PC-9 (cell line): ENCODE results near the gene CROCC. TPM values are rescaled to one million over a fixed set of nuclear protein-coding genes. Genes with fewer than 3 reads are reported as not detected.

Experiments
- BruUV-seq: library from RNA; stranded (reverse); fragments of 400-500 nt; replicated peaks from 2 replicates; lab custom pipeline; 2021; lab: Mats Ljungman, UMichigan
- CTCF ChIA-PET: fragments of 300-600 bp; sonication (Branson Sonifier 250); formaldehyde crosslinking; loops from one replicate; lab custom pipeline; 2022; ENCODE audit warnings: antibody characterized with exemption; lab: Charles Lee
- POLR2A ChIA-PET: fragments of 300-600 bp; sonication (Branson Sonifier 250); formaldehyde crosslinking; loops from one replicate; lab custom pipeline; 2022; ENCODE audit warnings: antibody characterized with exemption; ENCODE audit not compliant: unreplicated experiment; lab: Charles Lee
- DNase-seq, 2 experiments: peaks; one replicate each; pipeline versions ENCODE4 v3.0.0 to v3.0.0-alpha.2; 2015 to 2022; ENCODE audit warnings: mixed read lengths in 1 of 2
- H2AFZ ChIP-seq: fragments of 200-600 bp; sonication (generic); 2 replicates; pipeline ENCODE4 v1.8.1; 2017; ENCODE audit warnings: antibody characterized with exemption
- H3F3A ChIP-seq: fragments of 200-600 bp; sonication (generic); 2 replicates; pipeline ENCODE4 v1.8.1; 2017; ENCODE audit warnings: antibody characterized with exemption, mild to moderate bottlenecking, low read depth; ENCODE audit not compliant: insufficient read depth
- H3K27ac ChIP-seq: fragments of 200-600 bp; sonication (generic); 2 replicates; pipeline ENCODE4 v1.6.1; 2016; ENCODE audit warnings: mixed run types
- H3K27me3 ChIP-seq: fragments of 200-600 bp; sonication (generic); 2 replicates; pipeline ENCODE4 v1.6.1; 2016; ENCODE audit warnings: low read depth, mixed run types; ENCODE audit not compliant: insufficient read depth
- H3K36me3 ChIP-seq: fragments of 200-600 bp; sonication (generic); 2 replicates; pipeline ENCODE4 v1.6.1; 2016; ENCODE audit warnings: low read depth, mixed run types
- H3K4me1 ChIP-seq: fragments of 200-600 bp; sonication (generic); replicated peaks from 2 replicates; pipeline ENCODE4 v1.6.1; 2016; ENCODE audit warnings: mixed run types; ENCODE audit not compliant: insufficient read depth
- H3K4me2 ChIP-seq: fragments of 200-600 bp; sonication (generic); 2 replicates; pipeline ENCODE4 v1.6.1; 2017; ENCODE audit warnings: mixed run types
- H3K4me3 ChIP-seq: fragments of 200-600 bp; sonication (generic); 2 replicates; pipeline ENCODE4 v1.6.1; 2016; ENCODE audit warnings: mixed run types
- H3K79me2 ChIP-seq: fragments of 200-600 bp; sonication (generic); 2 replicates; pipeline ENCODE4 v1.6.1; 2017; ENCODE audit warnings: low read depth, mixed run types
- H3K9me2 ChIP-seq: fragments of 200-600 bp; sonication (generic); 2 replicates; pipeline ENCODE4 v1.8.1; 2017; ENCODE audit warnings: mild to moderate bottlenecking; ENCODE audit not compliant: insufficient read depth
- H3K9me3 ChIP-seq: fragments of 200-600 bp; sonication (generic); 2 replicates; pipeline ENCODE4 v1.8.1; 2016; ENCODE audit warnings: low read depth; ENCODE audit not compliant: insufficient read depth
- H4K20me1 ChIP-seq: fragments of 200-600 bp; sonication (generic); 2 replicates; pipeline ENCODE4 v1.8.1; 2017; ENCODE audit not compliant: insufficient read depth
- CTCF ChIP-seq: fragments of 200-600 bp; sonication (generic); conservative IDR thresholded peaks from 2 replicates; pipeline ENCODE4 v1.6.1; 2017; ENCODE audit warnings: mixed run types, antibody characterized with exemption, mild to moderate bottlenecking, moderate library complexity
- EZH2 ChIP-seq: fragments of 200-600 bp; sonication (generic); IDR thresholded peaks from 2 replicates; pipeline ENCODE4 v1.8.0; 2017; ENCODE audit warnings: antibody characterized with exemption, low read depth
- intact Hi-C: fragments of 100-400 bp; cut with micrococcal nuclease; formaldehyde crosslinking; loops from one replicate; pipeline ENCODE4 v1.10.0; 2022; ENCODE audit not compliant: unreplicated experiment
- total RNA-seq: library from RNA; stranded (reverse); gene quantifications from 2 replicates; pipeline ENCODE4 v1.2.3, GENCODE V29; 2021

CROCC gene
- total RNA-seq, 1 experiment from 2014 or later = 18.9 TPM

- Histone ChIP-seq H3K9me3 (no peaks in the 10 kb centered on the region), H4K20me1 (no peaks in the 10 kb centered on the region), H3K4me2 (no peak overlapping the region), H3K4me3 (no peak overlapping the region), H3K27ac (no peak overlapping the region), H3K79me2 (no peaks in the 10 kb centered on the region), H3K27me3 (no peaks in the 10 kb centered on the region), H3K4me1 (0 out of 2 replicates have a peak, but pooled peaks cover 4% of the 10 kb centered on the region), H3K36me3 (no peaks in the 10 kb centered on the region), H2AFZ (no peak overlapping the region), H3F3A (peaks cover 16% of the 10 kb centered on the region), H3K9me2 (no peaks in the 10 kb centered on the region)
- ChIA-PET CTCF (interaction anchor here (1.1 kb wide), 1 partner anchor 283 kb away, joined by 3 read pairs; no protein-coding TSS in a partner anchor), POLR2A (no interaction called here)
- DNase-seq = no peak
- intact Hi-C loops = no loop called here
- TF ChIP-seq CTCF (no peak), EZH2 (no peak)
- no TSS peak for BruUV-seq
Measured at GRCh38 chr1:16999863-17000262, 78.1 kb downstream of the CROCC start.

GRCh38 chr1:17001760-17002523 lies 80.2 kb downstream of the CROCC start:
- Histone ChIP-seq H3K4me1 (0 out of 2 replicates have a peak, but pooled peaks cover 4% of the 10 kb centered on the region), H3K27me3 (no peaks in the 10 kb centered on the region), H4K20me1 (no peaks in the 10 kb centered on the region), H3K4me3 (no peak overlapping the region), H3K9me2 (no peaks in the 10 kb centered on the region), H2AFZ (no peak overlapping the region), H3K36me3 (no peaks in the 10 kb centered on the region), H3F3A (peaks cover 16% of the 10 kb centered on the region), H3K27ac (no peak overlapping the region), H3K4me2 (no peak overlapping the region), H3K79me2 (no peaks in the 10 kb centered on the region), H3K9me3 (no peaks in the 10 kb centered on the region)
- ChIA-PET CTCF (no interaction called here), POLR2A (no interaction called here)
- BruUV-seq = no TSS peak
- no peak for DNase-seq
- intact Hi-C loops = no loop called here
- no peak for TF ChIP-seq EZH2
- TF ChIP-seq CTCF = no peak

DNA sequence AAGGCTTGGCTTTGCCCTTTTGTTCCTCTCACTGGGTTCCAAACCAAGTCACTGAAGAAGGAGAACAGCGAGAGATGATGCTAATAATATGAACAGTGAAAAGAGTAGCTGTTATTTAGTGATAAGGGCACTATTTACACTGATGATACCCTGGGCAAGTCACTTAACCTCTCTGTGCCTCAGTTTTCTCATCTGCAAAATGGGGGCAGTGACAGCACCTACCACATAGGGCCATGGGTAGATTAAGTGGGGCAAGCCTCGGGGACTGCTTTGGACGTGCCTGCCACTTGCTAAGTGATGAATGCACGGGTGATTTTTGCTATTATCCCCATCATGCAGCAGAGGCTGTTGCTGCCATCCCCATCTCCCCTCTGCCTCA lies 80.8 kb downstream of the CROCC start:
- Histone ChIP-seq H3K79me2 (no peaks in the 10 kb centered on the region), H3K4me3 (no peak overlapping the region), H2AFZ (no peak overlapping the region), H3K9me2 (no peaks in the 10 kb centered on the region), H3K9me3 (no peaks in the 10 kb centered on the region), H3K36me3 (no peaks in the 10 kb centered on the region), H3K4me2 (no peak overlapping the region), H3K4me1 (0 out of 2 replicates have a peak, but pooled peaks cover 4% of the 10 kb centered on the region), H3F3A (peaks cover 16% of the 10 kb centered on the region), H3K27me3 (no peaks in the 10 kb centered on the region), H4K20me1 (no peaks in the 10 kb centered on the region), H3K27ac (no peak overlapping the region)
- DNase-seq = no peak
- no TSS peak for BruUV-seq
- no peak for TF ChIP-seq CTCF
- ChIA-PET POLR2A (no interaction called here), CTCF (no interaction called here)
- intact Hi-C loops = no loop called here
